Nephron (organoid): ENCODE results near the gene PRPF19.

ENCODE experiments used
- H3K27ac Mint-ChIP-seq, 3 experiments: 2 replicates each; pipeline ENCODE4 v1.8.0; 2020; ENCODE audit warnings: mixed read lengths in 3 of 3, mild to moderate bottlenecking in 2 of 3, moderate library complexity in 1 of 3
- H3K27me3 Mint-ChIP-seq: 2 replicates; pipeline ENCODE4 v1.8.0; 2021; ENCODE audit warnings: low read depth, mild to moderate bottlenecking, moderate library complexity, mixed read lengths
- H3K36me3 Mint-ChIP-seq: 2 replicates; pipeline ENCODE4 v1.8.0; 2020; ENCODE audit warnings: low read depth, mixed read lengths
- H3K4me1 Mint-ChIP-seq: 2 replicates; pipeline ENCODE4 v1.8.0; 2020; ENCODE audit warnings: mixed read lengths
- H3K4me3 Mint-ChIP-seq, 3 experiments: 2 replicates each; pipeline ENCODE4 v1.8.0; 2020; ENCODE audit warnings: mild to moderate bottlenecking in 3 of 3, mixed read lengths in 3 of 3, moderate library complexity in 2 of 3
- H3K9me3 Mint-ChIP-seq: 2 replicates; pipeline ENCODE4 v1.8.0; 2020; ENCODE audit warnings: mixed read lengths
- TF ChIP-seq, protein P1 (sequence below), 3 experiments: fragments of 200-600 bp; sonication (generic); IDR thresholded peaks; one replicate each; pipeline ENCODE4 v1.5.0; 2021; ENCODE audit warnings: antibody characterized with exemption in 3 of 3; ENCODE audit not compliant: unreplicated experiment in 3 of 3

PRPF19 gene

DNA sequence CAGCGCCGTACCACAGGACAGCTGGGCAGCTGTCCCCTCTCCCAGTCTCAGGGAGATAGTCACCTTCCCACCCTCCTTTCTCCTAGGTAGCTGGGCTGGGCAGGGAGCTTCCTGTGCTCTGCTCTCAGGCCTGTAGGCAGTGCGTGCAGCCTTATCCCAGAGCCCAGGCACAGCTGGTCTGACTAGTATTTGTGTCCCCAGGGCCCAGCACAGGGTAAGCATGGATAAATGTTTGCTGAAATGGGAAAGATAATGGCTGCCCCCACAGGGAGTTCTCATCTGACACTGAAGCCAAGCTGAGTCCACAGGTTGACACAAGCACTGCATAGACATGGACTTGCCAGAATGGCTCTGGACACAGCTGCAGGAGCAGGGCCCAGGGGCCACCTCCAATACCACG, 35.8 kb upstream of the PRPF19 start:
- Mint-ChIP-seq H3K4me1 (peaks cover 54% of the 10 kb centered on the region), H3K36me3 (peaks cover 11% of the 10 kb centered on the region), H3K27ac (no peak overlapping the region), H3K27me3 (peaks cover 4% of the 10 kb centered on the region), H3K4me3 (no peak overlapping the region), H3K9me3 (no peaks in the 10 kb centered on the region)
- TF ChIP-seq, protein P1, sequence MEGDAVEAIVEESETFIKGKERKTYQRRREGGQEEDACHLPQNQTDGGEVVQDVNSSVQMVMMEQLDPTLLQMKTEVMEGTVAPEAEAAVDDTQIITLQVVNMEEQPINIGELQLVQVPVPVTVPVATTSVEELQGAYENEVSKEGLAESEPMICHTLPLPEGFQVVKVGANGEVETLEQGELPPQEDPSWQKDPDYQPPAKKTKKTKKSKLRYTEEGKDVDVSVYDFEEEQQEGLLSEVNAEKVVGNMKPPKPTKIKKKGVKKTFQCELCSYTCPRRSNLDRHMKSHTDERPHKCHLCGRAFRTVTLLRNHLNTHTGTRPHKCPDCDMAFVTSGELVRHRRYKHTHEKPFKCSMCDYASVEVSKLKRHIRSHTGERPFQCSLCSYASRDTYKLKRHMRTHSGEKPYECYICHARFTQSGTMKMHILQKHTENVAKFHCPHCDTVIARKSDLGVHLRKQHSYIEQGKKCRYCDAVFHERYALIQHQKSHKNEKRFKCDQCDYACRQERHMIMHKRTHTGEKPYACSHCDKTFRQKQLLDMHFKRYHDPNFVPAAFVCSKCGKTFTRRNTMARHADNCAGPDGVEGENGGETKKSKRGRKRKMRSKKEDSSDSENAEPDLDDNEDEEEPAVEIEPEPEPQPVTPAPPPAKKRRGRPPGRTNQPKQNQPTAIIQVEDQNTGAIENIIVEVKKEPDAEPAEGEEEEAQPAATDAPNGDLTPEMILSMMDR (IDR thresholded peaks at IDR 0.05; ENCODE audit: unreplicated experiment in 3 of 3) = no peak

DNA sequence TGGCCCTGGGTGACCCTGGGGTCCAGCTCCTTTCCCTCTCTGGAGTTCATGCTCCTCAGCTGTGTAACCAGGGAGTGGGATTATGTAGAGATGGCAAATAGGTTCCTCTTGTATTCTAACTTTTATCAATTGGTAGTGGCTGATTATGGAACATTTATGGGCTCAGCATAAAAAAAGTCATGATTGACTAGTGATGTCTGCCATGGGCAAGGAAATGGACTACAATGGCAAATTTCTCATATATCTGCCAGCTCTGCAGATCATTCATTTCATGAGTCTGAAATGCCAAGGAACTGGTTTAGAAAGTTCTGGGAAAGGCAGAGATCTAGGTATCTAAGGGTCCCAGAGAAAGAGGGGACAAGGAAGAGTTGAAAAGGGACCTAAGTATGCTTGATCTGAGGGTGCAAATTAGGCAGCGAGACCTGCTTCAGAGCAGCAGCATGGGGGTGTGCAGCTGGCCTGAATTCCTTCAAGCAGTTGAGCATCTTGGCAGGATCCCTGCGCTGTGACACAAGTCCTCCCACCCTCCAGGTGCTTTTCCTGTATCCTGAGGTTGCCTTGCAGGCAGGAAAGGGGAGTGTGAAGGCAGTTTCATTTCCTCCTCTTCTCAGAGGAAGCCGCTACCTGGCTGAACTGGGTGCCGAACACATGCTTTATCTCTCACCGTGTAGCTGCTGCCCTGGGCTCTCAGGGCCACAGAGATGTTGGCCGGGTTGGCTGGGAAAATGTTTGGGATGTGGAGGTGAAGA, 35.2 kb upstream of the PRPF19 start:
- TF ChIP-seq, protein P1 (IDR thresholded peaks at IDR 0.05; ENCODE audit: unreplicated experiment in 3 of 3) = no peak
- peaks cover 11% of the 10 kb centered on the region for H3K36me3 Mint-ChIP-seq
- H3K9me3 Mint-ChIP-seq = no peaks in the 10 kb centered on the region
- H3K27ac Mint-ChIP-seq = no peak overlapping the region
- H3K27me3 Mint-ChIP-seq = peaks cover 4% of the 10 kb centered on the region
- H3K4me1 Mint-ChIP-seq = peaks cover 49% of the 10 kb centered on the region
- no peak overlapping the region for H3K4me3 Mint-ChIP-seq

DNA sequence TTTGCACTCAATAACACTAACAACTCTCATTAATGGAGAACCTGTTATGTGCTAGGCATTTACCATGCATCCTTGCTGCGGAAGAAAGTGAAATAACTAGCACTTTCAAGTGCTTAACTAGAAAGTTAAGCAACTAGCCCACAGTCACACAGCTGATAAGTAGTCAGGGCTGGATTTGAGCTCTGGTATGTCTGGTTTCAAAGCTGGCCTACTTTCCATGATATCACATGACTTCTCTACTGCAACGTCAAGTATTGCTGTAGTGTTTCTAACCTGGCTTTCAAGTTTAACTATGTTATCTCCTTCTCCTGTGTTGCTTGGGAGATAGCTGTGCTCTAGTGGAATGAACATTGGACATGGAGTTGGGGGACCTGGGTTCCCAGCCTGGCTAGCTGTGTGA, 33.5 kb upstream of the PRPF19 start:
- Mint-ChIP-seq H3K4me1 (peaks cover 36% of the 10 kb centered on the region), H3K36me3 (peaks cover 12% of the 10 kb centered on the region), H3K9me3 (no peaks in the 10 kb centered on the region), H3K27me3 (no peaks in the 10 kb centered on the region), H3K4me3 (no peak overlapping the region), H3K27ac (no peak overlapping the region)
- TF ChIP-seq, protein P1 (IDR thresholded peaks at IDR 0.05; ENCODE audit: unreplicated experiment in 3 of 3) = no peak

DNA sequence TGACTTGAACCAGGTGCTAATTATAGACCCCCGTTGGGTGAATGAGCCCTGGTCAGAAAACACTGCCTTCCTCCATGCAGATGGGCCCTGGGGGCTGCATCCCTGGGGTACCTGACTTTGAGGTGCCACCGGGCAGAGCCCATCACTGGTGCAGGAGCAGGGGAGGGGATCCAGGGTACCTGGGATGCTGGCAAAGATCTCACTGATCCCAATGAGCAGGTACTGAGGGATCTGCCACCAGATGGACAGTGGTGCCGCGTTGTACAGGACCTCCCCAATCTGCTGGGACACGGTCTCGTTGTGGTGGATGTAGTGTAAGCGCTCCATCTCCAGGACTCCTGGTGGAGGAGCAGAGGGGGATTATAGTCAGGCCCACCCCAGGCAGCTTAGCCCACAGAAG, 32.9 kb upstream of the PRPF19 start:
- no peak overlapping the region for H3K4me3 Mint-ChIP-seq
- no peaks in the 10 kb centered on the region for H3K27me3 Mint-ChIP-seq
- TF ChIP-seq, protein P1 (IDR thresholded peaks at IDR 0.05; ENCODE audit: unreplicated experiment in 3 of 3) = no peak
- no peak overlapping the region for H3K27ac Mint-ChIP-seq
- H3K9me3 Mint-ChIP-seq = no peaks in the 10 kb centered on the region
- peaks cover 31% of the 10 kb centered on the region for H3K4me1 Mint-ChIP-seq
- H3K36me3 Mint-ChIP-seq = peaks cover 12% of the 10 kb centered on the region

DNA sequence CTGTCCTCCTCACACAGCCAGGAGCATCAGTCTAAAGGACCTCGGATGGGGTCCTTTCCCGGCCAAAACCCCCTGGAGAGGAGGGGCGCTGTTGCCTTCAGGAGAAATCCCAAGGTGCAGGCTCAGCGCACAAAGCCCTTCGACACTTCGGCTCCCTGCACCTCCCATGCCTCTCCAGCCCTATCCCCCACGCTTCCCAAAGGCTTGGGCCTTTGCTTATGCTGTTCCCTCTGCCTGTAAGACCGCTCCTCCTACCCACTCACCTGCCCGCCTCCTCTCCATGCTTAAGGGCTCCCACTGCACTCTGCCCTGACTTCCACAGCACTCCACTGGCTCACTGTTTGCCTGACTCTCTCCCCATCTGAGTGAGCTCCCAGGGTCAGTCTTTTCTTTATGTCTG, 32.1 kb upstream of the PRPF19 start:
- H3K27ac Mint-ChIP-seq = no peak overlapping the region
- TF ChIP-seq, protein P1 (IDR thresholded peaks at IDR 0.05; ENCODE audit: unreplicated experiment in 3 of 3) = no peak
- no peaks in the 10 kb centered on the region for H3K27me3 Mint-ChIP-seq
- no peaks in the 10 kb centered on the region for H3K9me3 Mint-ChIP-seq
- peaks cover 26% of the 10 kb centered on the region for H3K4me1 Mint-ChIP-seq
- H3K36me3 Mint-ChIP-seq = peaks cover 17% of the 10 kb centered on the region
- no peak overlapping the region for H3K4me3 Mint-ChIP-seq

DNA sequence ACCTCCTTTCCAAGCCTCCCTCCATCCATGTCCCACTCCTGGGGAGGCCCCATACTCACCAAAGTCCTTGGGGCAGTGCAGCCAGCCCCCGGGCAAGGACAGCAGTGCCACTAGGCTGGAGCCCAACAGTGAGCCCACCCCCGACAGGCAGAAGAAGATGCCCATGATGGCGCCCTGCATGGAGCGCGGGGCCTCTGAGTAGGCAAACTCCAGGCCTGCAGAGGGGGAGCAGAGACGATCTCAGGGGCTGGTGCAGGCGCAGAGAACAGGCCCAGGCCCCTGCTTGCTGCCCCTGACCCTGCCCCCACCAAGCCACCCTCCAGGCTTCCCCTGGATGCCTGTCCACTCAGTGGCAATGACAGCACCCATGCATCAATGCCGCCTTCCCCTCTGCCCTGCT, 31.4 kb upstream of the PRPF19 start:
- Mint-ChIP-seq H3K4me1 (peaks cover 19% of the 10 kb centered on the region), H3K9me3 (no peaks in the 10 kb centered on the region), H3K36me3 (peaks cover 17% of the 10 kb centered on the region), H3K27me3 (no peaks in the 10 kb centered on the region), H3K4me3 (no peak overlapping the region), H3K27ac (no peak overlapping the region)
- TF ChIP-seq, protein P1 (IDR thresholded peaks at IDR 0.05; ENCODE audit: unreplicated experiment in 3 of 3) = no peak
